Liver (tissue), 9 donors: ENCODE measurements around the gene CFAP45. TPM values are rescaled to one million over a fixed set of nuclear protein-coding genes. Genes with fewer than 3 reads are reported as not detected.
A peak's percentile ranks its signal among the peaks of the same experiment; 100 is the strongest.

Source experiments
- DNase-seq: peaks from one replicate; pipeline ENCODE4 v3.0.0-alpha.2; 2017; ENCODE audit warnings: low spot score
- H3K27ac ChIP-seq, 2 donors: one replicate each; pipeline ENCODE4 v1.7.0; 2013; ENCODE audit warnings: inconsistent platforms in 2 of 2, low read length in 2 of 2, control low read depth in 1 of 2, low read depth in 1 of 2, mild to moderate bottlenecking in 1 of 2
- H3K27me3 ChIP-seq, 4 donors: one replicate each; pipeline versions ENCODE4 v1.6.1 to v1.7.0; 2013; ENCODE audit warnings: low read length in 3 of 4, inconsistent platforms in 1 of 4, mild to moderate bottlenecking in 1 of 4, moderate library complexity in 1 of 4; ENCODE audit not compliant: control insufficient read depth in 4 of 4, insufficient read depth in 4 of 4
- H3K36me3 ChIP-seq, 4 donors: one replicate each; pipeline versions ENCODE4 v1.6.1 to v1.7.0; 2013; ENCODE audit warnings: low read length in 3 of 4, mild to moderate bottlenecking in 3 of 4, low read depth in 1 of 4, moderate library complexity in 1 of 4; ENCODE audit not compliant: control insufficient read depth in 4 of 4, insufficient read depth in 3 of 4
- H3K4me1 ChIP-seq, 4 donors: one replicate each; pipeline versions ENCODE4 v1.6.1 to v1.7.0; 2013; ENCODE audit warnings: low read length in 3 of 4, mild to moderate bottlenecking in 3 of 4, moderate library complexity in 1 of 4; ENCODE audit not compliant: control insufficient read depth in 4 of 4, insufficient read depth in 4 of 4
- H3K4me3 ChIP-seq, 3 donors: one replicate each; pipeline versions ENCODE4 v1.6.1 to v1.7.0; 2013; ENCODE audit warnings: low read length in 3 of 3, control low read depth in 1 of 3, low read depth in 1 of 3, mild to moderate bottlenecking in 1 of 3
- H3K9ac ChIP-seq, 2 donors: one replicate each; pipeline ENCODE4 v1.7.0; 2013; ENCODE audit warnings: low read length in 2 of 2, mild to moderate bottlenecking in 2 of 2, moderate library complexity in 2 of 2, control low read depth in 1 of 2, low read depth in 1 of 2
- H3K9me3 ChIP-seq, 4 donors: one replicate each; pipeline versions ENCODE4 v1.6.1 to v1.7.0; 2013; ENCODE audit warnings: low read length in 3 of 4; ENCODE audit not compliant: control insufficient read depth in 4 of 4
- CTCF ChIP-seq: fragments of 150-350 bp; IDR thresholded peaks from 2 replicates; pipeline ENCODE4 v1.5.1; 2017; ENCODE audit warnings: improper control_type of control experiment, low read depth, low read length; ENCODE audit not compliant: missing input control
- EGR1 ChIP-seq, 2 donors: IDR thresholded peaks; 2 replicates each; pipeline ENCODE4 v1.6.1; 2016 to 2018; ENCODE audit warnings: antibody characterized with exemption in 2 of 2, low read depth in 2 of 2
- FOXA1 ChIP-seq: IDR thresholded peaks from 2 replicates; pipeline ENCODE4 v1.6.1; 2016; ENCODE audit warnings: antibody characterized with exemption
- FOXA2 ChIP-seq: IDR thresholded peaks from 2 replicates; pipeline ENCODE4 v1.6.1; 2016; ENCODE audit warnings: antibody characterized with exemption
- GABPA ChIP-seq, 2 donors: IDR thresholded peaks in 1 of 2; conservative IDR thresholded peaks in 1 of 2; 2 replicates each; pipeline ENCODE4 v1.6.1; 2016; ENCODE audit warnings: antibody characterized with exemption in 2 of 2, mild to moderate bottlenecking in 1 of 2, moderate library complexity in 1 of 2
- HNF4A ChIP-seq, 2 donors: conservative IDR thresholded peaks; 2 replicates each; pipeline ENCODE4 v1.6.1; 2016; ENCODE audit warnings: antibody characterized with exemption in 2 of 2, mild to moderate bottlenecking in 2 of 2
- HNF4G ChIP-seq: IDR thresholded peaks from 2 replicates; pipeline ENCODE4 v1.6.1; 2016; ENCODE audit warnings: antibody characterized with exemption
- JUND ChIP-seq, 2 donors: IDR thresholded peaks; 2 replicates each; pipeline ENCODE4 v1.6.1; 2016; ENCODE audit warnings: antibody characterized with exemption in 2 of 2
- MAX ChIP-seq: IDR thresholded peaks from 2 replicates; pipeline ENCODE4 v1.6.1; 2016; ENCODE audit warnings: antibody characterized with exemption
- NR2F2 ChIP-seq: IDR thresholded peaks from 2 replicates; pipeline ENCODE4 v1.6.1; 2016; ENCODE audit warnings: antibody characterized with exemption
- RAD21 ChIP-seq, 2 donors: IDR thresholded peaks; 2 replicates each; pipeline ENCODE4 v1.6.1; 2016; ENCODE audit warnings: antibody characterized with exemption in 2 of 2, mild to moderate bottlenecking in 2 of 2
- REST ChIP-seq: IDR thresholded peaks from 2 replicates; pipeline ENCODE4 v1.6.1; 2016; ENCODE audit warnings: antibody characterized with exemption, mild to moderate bottlenecking
- RXRA ChIP-seq, 2 donors: IDR thresholded peaks; 2 replicates each; pipeline ENCODE4 v1.6.1; 2017 to 2018; ENCODE audit warnings: antibody characterized with exemption in 2 of 2, mild to moderate bottlenecking in 1 of 2
- ZBTB33 ChIP-seq: IDR thresholded peaks from 2 replicates; pipeline ENCODE4 v1.6.1; 2016; ENCODE audit warnings: antibody characterized with exemption
- WGBS: extraction: QIAGEN DNeasy Blood & Tissue Kit; methylation state at CpG from one replicate; pipeline ENCODE4 v1.1.7; 2013; 5-methylcytosine and 5-hydroxymethylcytosine counted together
- polyA plus RNA-seq, 2 donors: library from polyadenylated mRNA; stranded (reverse) in 1 of 2; unstranded in 1 of 2; fragments of 200-250 nt in 1 of 2; fragments of >200 nt in 1 of 2; fragmentation: Nextera tagmentation in 1 of 2; extraction: Ambion mirVana in 1 of 2; gene quantifications; one replicate each; pipeline versions ENCODE4 v1.2.1 to v1.2.3, GENCODE V29; 2013 to 2015
- total RNA-seq, 2 donors: library from RNA; depleted of rRNA; stranded (reverse); fragments of >200 nt; gene quantifications; one replicate each; pipeline ENCODE4 v1.2.3, GENCODE V29; 2014
- donor health status: healthy.
- donor health status: healthy.
- donor health status: healthy.
- donor health status: healthy.
- donor health status: healthy.

The CFAP45 gene, protein sequence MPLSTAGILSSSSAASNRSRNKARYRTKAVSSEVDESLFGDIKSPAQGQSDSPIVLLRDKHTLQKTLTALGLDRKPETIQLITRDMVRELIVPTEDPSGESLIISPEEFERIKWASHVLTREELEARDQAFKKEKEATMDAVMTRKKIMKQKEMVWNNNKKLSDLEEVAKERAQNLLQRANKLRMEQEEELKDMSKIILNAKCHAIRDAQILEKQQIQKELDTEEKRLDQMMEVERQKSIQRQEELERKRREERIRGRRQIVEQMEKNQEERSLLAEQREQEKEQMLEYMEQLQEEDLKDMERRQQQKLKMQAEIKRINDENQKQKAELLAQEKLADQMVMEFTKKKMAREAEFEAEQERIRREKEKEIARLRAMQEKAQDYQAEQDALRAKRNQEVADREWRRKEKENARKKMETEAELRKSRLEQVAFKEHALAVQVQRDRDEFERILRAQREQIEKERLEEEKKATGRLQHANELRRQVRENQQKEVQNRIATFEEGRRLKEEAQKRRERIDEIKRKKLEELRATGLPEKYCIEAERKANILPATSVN
- not detected for total RNA-seq
- under 1 TPM; 0.03 to 0.24 TPM for polyA plus RNA-seq

DNA sequence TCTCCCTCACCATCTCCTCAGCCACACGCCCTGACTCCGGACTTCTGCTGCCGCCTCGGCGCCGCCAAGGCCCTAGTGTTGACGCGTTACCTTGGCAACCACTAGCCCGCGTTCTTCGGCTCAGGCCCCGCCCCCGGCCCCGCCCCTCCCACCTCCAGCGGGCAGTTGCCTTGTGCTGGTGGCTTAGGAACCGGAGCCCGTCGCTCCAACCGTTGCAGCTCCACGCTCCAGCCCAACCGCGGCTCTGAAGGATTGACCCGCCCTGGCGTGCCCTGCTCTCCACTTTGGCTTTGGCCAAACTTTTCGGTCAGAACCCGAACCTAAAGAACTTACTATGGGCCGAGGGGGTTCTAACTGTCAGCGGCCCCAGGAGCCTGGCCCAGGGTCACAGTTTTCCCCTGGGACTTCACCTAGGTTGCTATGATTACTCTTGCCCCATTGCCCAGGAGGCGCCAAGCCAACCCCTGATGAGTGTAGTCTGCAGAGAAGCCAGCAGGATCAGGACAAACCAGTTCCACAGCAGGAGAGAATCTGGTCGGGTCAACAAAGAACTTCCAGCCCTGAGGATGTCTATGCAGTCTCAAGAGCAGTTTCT, at the start of gene CFAP45:
Gene CFAP45, minus strand, starts transcription at position 80 of the 595 bp plus-strand sequence. Its CDS starts 67 bp downstream, at position 13.
- no peak within 1 kb of the TSS for H3K4me3 ChIP-seq
- TF ChIP-seq RXRA (IDR thresholded peaks at IDR 0.05) (no peak), JUND (IDR thresholded peaks at IDR 0.05) (no peak), REST (no peak), RAD21 (IDR thresholded peaks at IDR 0.05) (no peak), CTCF (no peak), MAX (no peak), FOXA2 (no peak), HNF4G (no peak), FOXA1 (no peak), NR2F2 (no peak), ZBTB33 (no peak), GABPA (IDR thresholded peaks at IDR 0.05 in 1 of 2, conservative IDR thresholded peaks at IDR 0.05 in 1 of 2) (no peak), EGR1 (IDR thresholded peaks at IDR 0.05; ENCODE audit: low read depth in 2 of 2) (no peak), HNF4A (conservative IDR thresholded peaks at IDR 0.05) (no peak)
- H3K36me3 ChIP-seq = no peaks in the 10 kb centered on the region
- 24% methylated on average over 30 of the region's 30 CpGs for WGBS
- no peaks in the 10 kb centered on the region for H3K9me3 ChIP-seq
- peak; percentile 85 for DNase-seq
- H3K27me3 ChIP-seq = no peaks in the 10 kb centered on the region
- no peak within 1 kb of the TSS for H3K27ac ChIP-seq
- no peak within 1 kb of the TSS for H3K9ac ChIP-seq
- H3K4me1 ChIP-seq = peaks cover 0 to 7% (median 3%) of the 10 kb centered on the region in 4 donors
